Nephron progenitor cell (in vitro differentiated cells): ENCODE results near the gene ZHX3.
A peak's percentile ranks its signal among the peaks of the same experiment; 100 is the strongest.

ENCODE experiments used
- DNase-seq: peaks from one replicate; pipeline ENCODE4 v3.0.0; 2021
- H3K27ac Mint-ChIP-seq: 2 replicates; pipeline ENCODE4 v1.8.0; 2021; ENCODE audit warnings: mild to moderate bottlenecking, moderate library complexity, mixed read lengths
- H3K27me3 Mint-ChIP-seq: 2 replicates; pipeline ENCODE4 v1.8.0; 2021; ENCODE audit warnings: mild to moderate bottlenecking, low read depth, mixed read lengths; ENCODE audit not compliant: poor library complexity
- H3K36me3 Mint-ChIP-seq: 2 replicates; pipeline ENCODE4 v1.8.0; 2021; ENCODE audit warnings: low read depth, mixed read lengths
- H3K4me1 Mint-ChIP-seq: 2 replicates; pipeline ENCODE4 v1.8.0; 2021; ENCODE audit warnings: mixed read lengths
- H3K4me3 Mint-ChIP-seq: 2 replicates; pipeline ENCODE4 v1.8.0; 2021; ENCODE audit warnings: mild to moderate bottlenecking, moderate library complexity, mixed read lengths
- H3K9me3 Mint-ChIP-seq: 2 replicates; pipeline ENCODE4 v1.8.0; 2021; ENCODE audit warnings: mild to moderate bottlenecking, moderate library complexity, mixed read lengths
- TF ChIP-seq, protein P1 (sequence below): fragments of 200-600 bp; sonication (generic); IDR thresholded peaks from 2 replicates; pipeline ENCODE4 v1.5.0; 2021; ENCODE audit warnings: antibody characterized with exemption

The ZHX3 gene

GRCh38 chr20:41293269-41294037, 24.1 kb downstream of the ZHX3 start:
- TF ChIP-seq, protein P1, sequence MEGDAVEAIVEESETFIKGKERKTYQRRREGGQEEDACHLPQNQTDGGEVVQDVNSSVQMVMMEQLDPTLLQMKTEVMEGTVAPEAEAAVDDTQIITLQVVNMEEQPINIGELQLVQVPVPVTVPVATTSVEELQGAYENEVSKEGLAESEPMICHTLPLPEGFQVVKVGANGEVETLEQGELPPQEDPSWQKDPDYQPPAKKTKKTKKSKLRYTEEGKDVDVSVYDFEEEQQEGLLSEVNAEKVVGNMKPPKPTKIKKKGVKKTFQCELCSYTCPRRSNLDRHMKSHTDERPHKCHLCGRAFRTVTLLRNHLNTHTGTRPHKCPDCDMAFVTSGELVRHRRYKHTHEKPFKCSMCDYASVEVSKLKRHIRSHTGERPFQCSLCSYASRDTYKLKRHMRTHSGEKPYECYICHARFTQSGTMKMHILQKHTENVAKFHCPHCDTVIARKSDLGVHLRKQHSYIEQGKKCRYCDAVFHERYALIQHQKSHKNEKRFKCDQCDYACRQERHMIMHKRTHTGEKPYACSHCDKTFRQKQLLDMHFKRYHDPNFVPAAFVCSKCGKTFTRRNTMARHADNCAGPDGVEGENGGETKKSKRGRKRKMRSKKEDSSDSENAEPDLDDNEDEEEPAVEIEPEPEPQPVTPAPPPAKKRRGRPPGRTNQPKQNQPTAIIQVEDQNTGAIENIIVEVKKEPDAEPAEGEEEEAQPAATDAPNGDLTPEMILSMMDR: no peak
- Mint-ChIP-seq H3K36me3 (no peaks in the 10 kb centered on the region), H3K27me3 (peaks cover 17% of the 10 kb centered on the region), H3K4me3 (no peak overlapping the region), H3K4me1 (no peaks in the 10 kb centered on the region), H3K9me3 (no peaks in the 10 kb centered on the region), H3K27ac (no peak overlapping the region)
- no peak for DNase-seq

DNA sequence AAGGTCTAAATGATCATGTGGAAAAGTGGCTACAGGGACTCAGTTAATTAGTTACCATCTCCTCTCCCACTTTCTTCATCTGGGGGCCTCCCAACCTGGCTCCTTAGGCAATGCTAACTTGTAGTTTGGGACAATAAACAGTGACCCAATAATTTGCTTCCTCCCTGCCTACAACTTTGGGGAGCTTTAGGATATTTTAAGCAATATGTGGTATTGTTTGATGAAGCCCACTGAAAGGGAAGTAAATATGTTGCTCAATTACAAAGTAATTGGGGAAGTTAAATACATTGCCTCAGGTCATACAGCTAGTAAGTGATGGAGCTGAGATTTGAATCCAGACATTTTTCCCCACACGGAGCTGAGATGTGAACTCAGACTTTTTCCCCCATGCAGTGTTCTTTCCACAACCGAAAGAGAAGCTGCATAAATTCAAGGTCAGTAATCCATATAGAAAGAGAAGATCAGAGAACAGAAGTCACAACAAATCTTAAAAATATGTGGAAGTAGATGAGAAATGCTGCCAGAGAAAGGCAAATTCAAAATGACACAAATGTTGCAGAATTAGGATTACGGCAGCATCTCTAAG, 26.6 kb downstream of the ZHX3 start:
- DNase-seq: no peak
- no peak overlapping the region for H3K4me3 Mint-ChIP-seq
- peaks cover 16% of the 10 kb centered on the region for H3K9me3 Mint-ChIP-seq
- H3K36me3 Mint-ChIP-seq: peaks cover 15% of the 10 kb centered on the region
- peaks cover 12% of the 10 kb centered on the region for H3K27me3 Mint-ChIP-seq
- H3K4me1 Mint-ChIP-seq: no peaks in the 10 kb centered on the region
- H3K27ac Mint-ChIP-seq: no peak overlapping the region
- TF ChIP-seq, protein P1: no peak

DNA sequence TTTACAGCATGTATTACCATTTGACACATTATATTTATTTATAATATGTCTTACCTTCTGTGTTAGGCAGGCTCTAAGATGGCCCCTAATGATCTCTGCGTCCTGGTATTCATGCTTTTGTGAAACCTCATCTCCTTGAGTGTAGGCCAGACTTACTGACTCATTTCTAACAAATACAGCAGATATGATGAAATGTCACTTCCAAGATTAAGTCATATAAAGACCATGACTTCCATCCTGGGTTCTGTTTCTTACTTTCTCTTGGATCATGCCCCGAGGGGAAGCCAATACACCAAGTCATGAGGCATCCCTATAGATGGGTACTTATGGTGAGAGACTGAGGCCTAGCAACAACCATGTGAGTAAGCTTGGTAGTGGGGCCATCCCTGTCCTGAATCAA, 30.2 kb downstream of the ZHX3 start:
- Mint-ChIP-seq H3K4me3 (no peak overlapping the region), H3K9me3 (peaks cover 16% of the 10 kb centered on the region), H3K36me3 (peaks cover 15% of the 10 kb centered on the region), H3K27ac (no peak overlapping the region), H3K4me1 (no peaks in the 10 kb centered on the region), H3K27me3 (peaks cover 6% of the 10 kb centered on the region)
- no peak for DNase-seq
- TF ChIP-seq, protein P1: no peak

GRCh38 chr20:41286240-41286851, 31.2 kb downstream of the ZHX3 start:
- no peak overlapping the region for H3K27ac Mint-ChIP-seq
- DNase-seq: no peak
- H3K27me3 Mint-ChIP-seq: peaks cover 3% of the 10 kb centered on the region
- H3K4me3 Mint-ChIP-seq: no peak overlapping the region
- TF ChIP-seq, protein P1: no peak
- peaks cover 15% of the 10 kb centered on the region for H3K36me3 Mint-ChIP-seq
- no peaks in the 10 kb centered on the region for H3K4me1 Mint-ChIP-seq
- peaks cover 16% of the 10 kb centered on the region for H3K9me3 Mint-ChIP-seq

GRCh38 chr20:41279546-41280225, 37.8 kb downstream of the ZHX3 start:
- Mint-ChIP-seq H3K4me1 (peaks cover 14% of the 10 kb centered on the region), H3K4me3 (no peak overlapping the region), H3K36me3 (no peaks in the 10 kb centered on the region), H3K27ac (peak overlapping the region; percentile 57), H3K9me3 (no peaks in the 10 kb centered on the region), H3K27me3 (peaks cover 8% of the 10 kb centered on the region)
- no peak for DNase-seq
- TF ChIP-seq, protein P1: no peak
